ENCODE results near the gene CRYBG1. TPM values are rescaled to one million over a fixed set of nuclear protein-coding genes. Genes with fewer than 3 reads are reported as not detected.
A peak's percentile ranks its signal among the peaks of the same experiment; 100 is the strongest.

Gene CRYBG1
- total RNA-seq, 1 experiment from 2014 or later: 10.7 TPM

- ATAC-seq (peak; percentile 88), DNase-seq (ENCODE audit: low read depth, low spot score) (peak; percentile 73)
- H3K9me2 ChIP-seq (ENCODE audit: insufficient read depth): no peaks in the 10 kb centered on the region
- H3K27ac ChIP-seq (ENCODE audit: low read depth, low read length): peak overlapping the region; percentile 2; the same call in 1 of the 2 replicates
- no peaks in the 10 kb centered on the region for H3K9me3 ChIP-seq (ENCODE audit: control insufficient read depth in 1 of 2, insufficient read depth in 1 of 2, low read depth in 1 of 2, low read length in 2 of 2)
- H3K4me1 ChIP-seq (ENCODE audit: control insufficient read depth in 1 of 2, insufficient read depth in 2 of 2, low read length in 2 of 2): peaks cover 4 to 21% of the 10 kb centered on the region in 2 experiments; a peak in 3 of 4 replicates
- BruUV-seq (replicated peaks): no TSS peak
- H3K36me3 ChIP-seq (ENCODE audit: control insufficient read depth in 1 of 2, insufficient read depth in 2 of 2, low read length in 2 of 2): 0 out of 4 replicates have a peak, but pooled peaks cover 0 to 8% of the 10 kb centered on the region in 2 experiments
- POLR2A ChIA-PET: no interaction called here
- H2AFZ ChIP-seq (ENCODE audit: low read depth, low read length, poor library complexity, severe bottlenecking): no peak overlapping the region
- intact Hi-C loops (cut with micrococcal nuclease): no loop called here
- H4K20me1 ChIP-seq (ENCODE audit: insufficient read depth): no peaks in the 10 kb centered on the region
- no peak overlapping the region; a peak in 1 of 4 replicates for H3K4me3 ChIP-seq (replicated peaks in 1 of 2; ENCODE audit: low read depth in 1 of 2, low read length in 2 of 2)
- TF ChIP-seq SP1 (IDR thresholded peaks at IDR 0.05; ENCODE audit: low read depth) (peak; percentile 70), JUND (IDR thresholded peaks at IDR 0.05) (peak; percentile 79), FOSL1 (IDR thresholded peaks at IDR 0.05; ENCODE audit: low read depth) (peak; percentile 75), SIN3A (IDR thresholded peaks at IDR 0.05; ENCODE audit: low read depth) (no peak)
- H3K4me2 ChIP-seq (ENCODE audit: low read length): peak overlapping the region; percentile 53
- H3K9ac ChIP-seq (ENCODE audit: low read length): no peak overlapping the region; the same call in 1 of the 2 replicates
- RAD21 ChIA-PET (ENCODE audit: low non-redundant PET in 1 of 2, low total read pairs in 2 of 2, uncharacterized antibody in 2 of 2, unreplicated experiment in 2 of 2): no interaction called here
- no peaks in the 10 kb centered on the region for H3K79me2 ChIP-seq (ENCODE audit: insufficient read depth, low read length)
- no peaks in the 10 kb centered on the region for H3K27me3 ChIP-seq (ENCODE audit: insufficient read depth, low read length)
- CTCF ChIA-PET: interaction anchor here (1.5 kb wide), 1 partner anchor 405 kb away, joined by 5 read pairs; no protein-coding TSS in a partner anchor
These were observed 214.4 kb downstream of the CRYBG1 start for GRCh38 chr6:106574741-106575458.

DNA sequence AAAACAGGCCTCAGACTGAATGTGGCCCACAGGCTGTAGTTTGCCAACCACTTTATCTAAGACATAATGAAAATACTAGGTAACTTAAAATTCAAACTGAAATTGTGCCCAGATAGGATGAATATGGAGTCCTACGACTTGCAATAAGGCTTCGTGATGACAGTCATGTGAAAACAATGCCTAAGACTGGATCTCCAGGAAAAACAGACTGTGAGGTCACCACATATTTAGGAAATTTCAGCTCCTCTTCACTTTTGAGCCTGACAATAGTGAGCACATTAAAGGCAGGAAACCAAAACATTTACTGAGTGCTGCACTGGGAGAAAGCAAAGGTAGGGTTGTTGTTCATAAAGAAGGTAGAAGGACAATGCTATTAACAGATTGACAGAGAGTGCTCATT is 218.8 kb downstream of the CRYBG1 start:
- ATAC-seq (no peak), DNase-seq (ENCODE audit: low read depth, low spot score) (no peak)
- POLR2A ChIA-PET: no interaction called here
- Histone ChIP-seq H3K4me1 (ENCODE audit: control insufficient read depth in 1 of 2, insufficient read depth in 2 of 2, low read length in 2 of 2) (peaks cover 3 to 11% of the 10 kb centered on the region in 2 experiments; a peak in 3 of 4 replicates), H3K36me3 (ENCODE audit: control insufficient read depth in 1 of 2, insufficient read depth in 2 of 2, low read length in 2 of 2) (no peaks in the 10 kb centered on the region; a peak in 1 of 4 replicates), H3K9me2 (ENCODE audit: insufficient read depth) (no peaks in the 10 kb centered on the region), H3K9me3 (ENCODE audit: control insufficient read depth in 1 of 2, insufficient read depth in 1 of 2, low read depth in 1 of 2, low read length in 2 of 2) (no peaks in the 10 kb centered on the region), H4K20me1 (ENCODE audit: insufficient read depth) (no peaks in the 10 kb centered on the region), H3K79me2 (ENCODE audit: insufficient read depth, low read length) (no peaks in the 10 kb centered on the region), H3K4me3 (replicated peaks in 1 of 2; ENCODE audit: low read depth in 1 of 2, low read length in 2 of 2) (no peak overlapping the region), H2AFZ (ENCODE audit: low read depth, low read length, poor library complexity, severe bottlenecking) (no peak overlapping the region), H3K9ac (ENCODE audit: low read length) (no peak overlapping the region), H3K27ac (ENCODE audit: low read depth, low read length) (no peak overlapping the region), H3K27me3 (ENCODE audit: insufficient read depth, low read length) (no peaks in the 10 kb centered on the region), H3K4me2 (ENCODE audit: low read length) (no peak overlapping the region)
- CTCF ChIA-PET: interaction anchor here (1.2 kb wide), 1 partner anchor 400 kb away, joined by 3 read pairs; no protein-coding TSS in a partner anchor
- RAD21 ChIA-PET (ENCODE audit: low non-redundant PET in 1 of 2, low total read pairs in 2 of 2, uncharacterized antibody in 2 of 2, unreplicated experiment in 2 of 2): no interaction called here
- BruUV-seq (replicated peaks): no TSS peak
- intact Hi-C loops (cut with micrococcal nuclease): no loop called here
- TF ChIP-seq REST (IDR thresholded peaks at IDR 0.05; ENCODE audit: low read depth) (no peak), ELF1 (IDR thresholded peaks at IDR 0.05; ENCODE audit: borderline replicate concordance, low read depth) (no peak), POLR2A (IDR thresholded peaks at IDR 0.05; ENCODE audit: borderline replicate concordance, extremely low read depth, insufficient read depth, insufficient read length) (no peak), CEBPB (IDR thresholded peaks at IDR 0.05; ENCODE audit: low read depth) (no peak), RAD21 (IDR thresholded peaks at IDR 0.05; ENCODE audit: low read depth) (no peak), MAX (IDR thresholded peaks at IDR 0.05) (no peak), EZH2phosphoT487 (IDR thresholded peaks at IDR 0.05; ENCODE audit: borderline replicate concordance) (no peak), YY1 (IDR thresholded peaks at IDR 0.05; ENCODE audit: extremely low read depth, insufficient replicate concordance, low read depth, low read length) (no peak), CTCF (IDR thresholded peaks at IDR 0.05 in 2 of 3, conservative IDR thresholded peaks at IDR 0.05 in 1 of 3; ENCODE audit: borderline replicate concordance in 1 of 3, insufficient read depth in 1 of 3, low read depth in 2 of 3, low read length in 2 of 3) (no peak), EGR1 (IDR thresholded peaks at IDR 0.05; ENCODE audit: low read depth) (no peak), JUND (IDR thresholded peaks at IDR 0.05) (no peak), SP1 (IDR thresholded peaks at IDR 0.05; ENCODE audit: low read depth) (no peak)

Data from HCT116 (cell line).